GM19238 (cell line): ENCODE measurements around the gene NABP1.

Experiments used
- DNase-seq: peaks from one replicate; pipeline ENCODE4 v3.0.0; 2011; ENCODE audit warnings: low spot score; ENCODE audit not compliant: insufficient read length

Gene NABP1

GRCh38 chr2:191680639-191681038 lies 2.7 kb downstream of the NABP1 start:
- DNase-seq, result no peak

GRCh38 chr2:191682126-191682525 lies 4.2 kb downstream of the NABP1 start:
- no peak for DNase-seq

- DNase-seq, result no peak
Observed at GRCh38 chr2:191686066-191686465, 8.1 kb downstream of the NABP1 start.

- no peak for DNase-seq
Observed at GRCh38 chr2:191686729-191687128, 8.8 kb downstream of the NABP1 start.

GRCh38 chr2:191687867-191688266 lies 9.9 kb downstream of the NABP1 start:
- no peak for DNase-seq

GRCh38 chr2:191688934-191689695 lies 11.2 kb downstream of the NABP1 start:
- DNase-seq, result no peak

- no peak for DNase-seq
Observed at GRCh38 chr2:191690327-191690726, 12.4 kb downstream of the NABP1 start.

GRCh38 chr2:191691016-191691735 lies 13.2 kb downstream of the NABP1 start:
- DNase-seq, result peak; percentile 32

GRCh38 chr2:191691898-191692297 lies 14.0 kb downstream of the NABP1 start:
- no peak for DNase-seq

GRCh38 chr2:191692502-191693115 lies 14.7 kb downstream of the NABP1 start:
- DNase-seq, result no peak

GRCh38 chr2:191693166-191693565 lies 15.2 kb downstream of the NABP1 start:
- DNase-seq, result no peak

GRCh38 chr2:191693778-191694177 lies 15.8 kb downstream of the NABP1 start:
- DNase-seq, result no peak

GRCh38 chr2:191696001-191696400 lies 18.1 kb downstream of the NABP1 start:
- DNase-seq, result no peak

- DNase-seq, result no peak
Observed at GRCh38 chr2:191696966-191697365, 19.0 kb downstream of the NABP1 start.

GRCh38 chr2:191697870-191698269 lies 19.9 kb downstream of the NABP1 start:
- no peak for DNase-seq

- DNase-seq, result no peak
Observed at GRCh38 chr2:191699341-191699945, 21.5 kb downstream of the NABP1 start.

GRCh38 chr2:191701029-191701428 lies 23.1 kb downstream of the NABP1 start:
- DNase-seq, result no peak

GRCh38 chr2:191701696-191702095 lies 23.8 kb downstream of the NABP1 start:
- no peak for DNase-seq

- no peak for DNase-seq
Observed at GRCh38 chr2:191703079-191703725, 25.3 kb downstream of the NABP1 start.

GRCh38 chr2:191705084-191705483 lies 27.1 kb downstream of the NABP1 start:
- DNase-seq, result no peak

- DNase-seq, result no peak
Observed at GRCh38 chr2:191705701-191706100, 27.8 kb downstream of the NABP1 start.

- no peak for DNase-seq
Observed at GRCh38 chr2:191706791-191707190, 28.9 kb downstream of the NABP1 start.
